ENCODE measurements around the gene GRK4.

The GRK4 gene

DNA sequence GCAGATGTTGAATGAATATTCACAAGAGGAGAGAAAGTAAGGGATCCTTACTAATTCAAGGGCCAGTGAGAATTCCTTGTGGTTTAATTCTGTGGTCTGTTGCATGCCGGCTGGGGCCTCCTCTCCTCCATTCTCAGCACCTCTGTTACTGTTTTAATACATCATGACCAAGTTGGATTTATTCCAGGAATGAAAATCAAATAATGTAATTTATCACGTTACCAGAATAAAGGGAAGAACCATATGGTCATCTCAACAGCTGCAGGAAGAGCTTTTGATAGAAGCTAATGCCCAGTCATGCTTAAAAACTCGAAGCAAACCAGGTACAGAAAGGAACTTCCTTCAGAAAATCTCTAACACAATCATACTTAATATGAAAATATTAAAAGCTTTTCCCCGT is 54.1 kb downstream of the GRK4 start:
- no peak for DNase-seq

DNA sequence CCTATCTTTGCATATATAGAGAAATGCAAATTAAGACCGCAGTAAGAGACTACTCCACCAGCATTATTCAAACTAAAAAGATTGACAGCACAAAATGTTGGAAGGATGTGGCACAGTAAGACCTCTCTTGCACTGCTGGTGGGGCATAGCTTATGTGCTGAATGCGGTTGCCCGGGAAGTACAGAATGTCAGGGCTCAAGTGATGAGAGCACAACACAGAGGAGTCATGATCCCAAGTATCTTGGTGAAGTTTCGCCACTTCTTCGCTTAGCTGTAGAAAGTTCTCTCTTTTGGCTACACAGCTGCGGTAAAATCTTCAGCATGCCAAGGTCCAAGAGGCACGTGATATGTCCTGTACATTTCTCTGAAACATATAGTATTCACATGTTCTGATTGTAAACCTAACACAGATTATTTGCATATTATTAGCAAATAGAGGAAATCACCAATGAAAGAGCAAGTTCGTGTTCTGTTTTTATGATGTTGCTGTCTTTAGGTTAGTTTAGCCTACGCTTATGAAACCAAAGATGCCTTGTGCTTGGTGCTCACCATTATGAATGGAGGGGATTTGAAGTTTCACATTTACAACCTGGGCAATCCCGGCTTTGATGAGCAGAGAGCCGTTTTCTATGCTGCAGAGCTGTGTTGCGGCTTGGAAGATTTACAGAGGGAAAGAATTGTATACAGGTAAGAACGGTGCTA is 55.9 kb downstream of the GRK4 start:
- peak; percentile 11 to 39 for DNase-seq

DNA sequence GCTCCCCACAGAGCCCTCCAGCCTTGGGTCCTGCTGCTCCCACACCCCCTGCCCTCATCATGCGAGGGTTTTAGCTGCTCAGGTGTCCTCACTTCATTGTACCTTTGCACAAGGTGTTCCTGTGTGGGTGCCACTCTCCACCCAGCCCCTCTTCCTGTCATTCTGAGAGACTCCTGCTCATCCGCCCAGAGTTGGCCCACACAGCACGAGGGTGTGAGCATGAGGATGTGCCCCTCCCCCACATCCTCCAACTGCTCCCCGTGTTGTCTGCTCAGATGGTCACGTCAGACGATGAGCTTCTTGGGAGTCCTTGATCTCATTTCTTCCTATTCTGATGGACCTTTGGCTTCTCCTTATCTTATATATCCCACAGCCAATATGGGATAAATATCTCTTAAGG is 57.8 kb downstream of the GRK4 start:
- DNase-seq = no peak

DNA sequence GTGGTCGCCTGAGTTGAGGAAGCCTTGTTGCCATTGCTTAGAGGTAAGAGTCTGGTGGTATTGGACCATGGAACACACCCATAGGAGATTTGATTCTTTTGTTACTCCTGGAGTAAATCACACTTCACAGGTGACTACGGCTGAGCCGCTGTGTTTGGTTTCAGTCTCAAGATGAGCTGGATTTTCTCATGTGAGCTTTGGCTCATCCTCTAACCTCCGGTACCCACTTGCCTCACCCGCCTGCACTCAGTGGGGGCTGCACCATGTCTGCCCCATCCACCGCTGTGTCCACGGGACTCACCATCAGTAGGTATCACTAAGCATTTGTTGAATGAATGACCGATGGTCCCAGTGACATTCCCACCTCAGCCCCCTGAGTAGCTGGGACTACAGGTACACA is 58.3 kb downstream of the GRK4 start:
- no peak for DNase-seq

DNA sequence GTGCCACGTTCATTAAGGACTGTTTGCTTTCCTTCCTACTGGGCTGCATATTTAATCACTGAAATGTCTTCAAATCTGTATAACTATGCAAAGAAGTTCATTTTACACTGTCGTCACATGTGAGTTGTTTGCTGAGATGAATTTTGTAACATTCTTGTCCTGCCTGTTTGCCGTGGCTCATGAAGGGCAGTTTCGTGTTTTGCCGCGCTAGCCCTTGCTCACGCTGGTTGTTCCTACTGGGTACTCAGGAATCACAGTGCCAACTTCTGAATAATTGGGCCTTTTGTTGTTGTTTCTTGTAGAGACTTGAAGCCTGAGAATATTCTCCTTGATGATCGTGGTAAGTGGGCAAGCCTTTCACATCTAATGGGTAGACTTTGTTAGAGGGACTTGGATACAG is 58.7 kb downstream of the GRK4 start:
- DNase-seq = no peak

DNA sequence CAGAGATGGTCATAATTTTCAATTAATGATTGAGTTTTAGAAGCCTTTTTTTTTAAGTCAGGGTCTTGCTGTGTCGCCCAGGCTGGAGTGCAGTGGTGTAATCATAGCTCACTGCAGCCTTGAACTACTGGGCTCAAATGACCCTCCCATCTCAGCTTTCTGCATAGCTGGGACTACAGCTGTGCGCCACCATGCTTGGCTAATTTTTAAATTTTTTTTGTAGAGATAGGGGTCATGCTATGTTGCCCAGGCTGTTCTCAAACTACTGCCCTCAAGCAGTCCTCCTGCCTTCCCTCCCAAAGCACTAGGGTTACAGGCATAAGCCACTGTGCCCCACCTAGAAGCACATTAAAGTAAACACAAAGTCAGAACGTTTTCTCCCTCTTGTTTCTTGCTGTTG is 59.3 kb downstream of the GRK4 start:
- DNase-seq = no peak

DNA sequence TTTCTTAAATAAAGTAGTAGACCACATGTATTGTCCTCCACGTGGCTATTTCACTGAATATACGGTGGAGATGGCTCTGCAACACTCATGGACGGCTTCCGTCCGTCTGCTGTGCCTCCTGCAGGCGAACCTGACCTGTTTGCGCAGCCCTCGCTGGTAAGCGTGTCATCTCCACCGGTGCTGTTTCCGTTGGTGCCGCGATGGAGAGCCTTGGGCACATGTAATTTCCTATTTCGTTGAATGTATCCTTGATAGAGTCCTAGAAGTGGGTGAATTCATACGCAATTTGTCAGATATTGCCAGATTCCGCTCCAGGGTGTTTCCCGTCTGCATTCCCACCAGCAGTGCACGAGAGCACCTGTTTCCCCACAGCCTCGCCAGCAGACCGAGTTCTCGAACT is 62.5 kb downstream of the GRK4 start:
- DNase-seq = no peak

DNA sequence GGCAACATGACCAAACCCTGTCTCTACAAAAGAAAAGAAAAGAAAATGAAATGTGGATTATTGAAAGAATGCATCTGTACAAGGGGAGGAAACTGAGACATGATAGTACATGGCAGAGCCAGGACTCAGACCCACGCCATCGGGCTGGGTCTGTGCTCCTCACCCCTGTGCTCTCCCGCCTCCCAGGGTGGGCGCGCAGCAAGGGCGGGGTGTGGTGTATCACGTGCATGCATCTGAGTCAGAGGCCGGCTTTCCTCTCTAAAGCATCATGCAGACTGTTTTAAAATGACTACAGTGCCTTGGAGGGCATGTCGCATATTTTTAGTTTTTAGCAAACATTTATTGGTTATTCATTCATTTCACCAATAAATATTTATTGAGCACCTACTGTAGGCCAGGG is 63.2 kb downstream of the GRK4 start:
- no peak for DNase-seq

DNA sequence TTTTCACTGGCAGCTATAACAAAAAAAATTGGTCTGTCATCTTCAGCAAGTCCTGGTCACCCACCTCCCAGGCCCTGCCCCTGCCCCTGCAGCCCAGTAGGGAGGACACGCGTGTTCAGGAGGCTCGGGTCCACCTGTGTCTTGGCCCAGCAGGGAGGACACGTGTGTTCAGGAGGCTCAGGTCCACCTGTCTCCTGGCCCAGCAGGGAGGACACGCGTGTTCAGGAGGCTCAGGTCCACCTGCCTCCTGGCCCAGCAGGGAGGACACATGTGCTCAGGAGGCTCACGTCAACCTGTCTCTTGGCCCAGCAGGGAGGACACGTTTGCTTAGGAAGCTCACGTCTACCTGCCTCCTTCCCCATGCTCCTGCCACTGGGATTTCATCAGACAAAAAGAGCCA is 66.1 kb downstream of the GRK4 start:
- no peak for DNase-seq

DNA sequence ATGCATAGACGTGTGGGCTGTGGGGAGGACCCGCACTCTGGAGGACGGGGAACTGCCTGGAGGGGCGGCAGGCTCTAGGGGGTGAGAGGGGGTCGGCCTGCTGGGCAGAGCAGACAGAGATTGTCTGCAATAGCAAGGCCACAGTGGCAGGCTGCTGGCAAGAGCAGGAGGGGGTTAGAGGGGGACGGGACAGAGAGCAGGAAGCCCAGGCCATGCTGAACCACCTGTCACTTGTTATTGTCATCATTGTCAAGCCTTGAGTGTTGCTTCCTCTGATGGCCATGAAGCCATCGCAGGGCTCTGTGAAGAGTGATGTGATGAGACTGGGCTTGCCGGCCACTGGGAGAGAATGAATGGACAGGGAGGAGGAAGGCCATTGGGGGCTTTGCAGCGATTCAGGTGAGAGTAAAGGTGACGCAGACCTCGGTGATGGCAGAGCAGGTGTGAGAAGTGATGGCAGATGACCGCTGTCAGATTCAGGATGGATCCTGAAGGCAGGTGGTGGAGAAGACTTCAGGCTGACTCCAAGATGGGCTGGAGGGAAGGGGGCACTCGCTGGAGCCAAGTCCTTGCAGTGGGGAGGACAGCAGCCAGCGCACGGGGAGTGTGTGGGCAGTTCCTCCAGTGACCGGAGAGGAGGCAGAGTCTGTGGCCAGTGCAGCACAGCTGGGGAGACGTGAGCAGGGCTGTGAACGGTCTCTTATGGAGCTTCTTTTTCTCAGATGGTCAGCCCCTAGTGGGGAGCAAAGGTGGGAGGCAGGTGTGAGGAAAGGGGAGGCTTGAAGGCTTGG is 67.4 kb downstream of the GRK4 start:
- DNase-seq = no peak

DNA sequence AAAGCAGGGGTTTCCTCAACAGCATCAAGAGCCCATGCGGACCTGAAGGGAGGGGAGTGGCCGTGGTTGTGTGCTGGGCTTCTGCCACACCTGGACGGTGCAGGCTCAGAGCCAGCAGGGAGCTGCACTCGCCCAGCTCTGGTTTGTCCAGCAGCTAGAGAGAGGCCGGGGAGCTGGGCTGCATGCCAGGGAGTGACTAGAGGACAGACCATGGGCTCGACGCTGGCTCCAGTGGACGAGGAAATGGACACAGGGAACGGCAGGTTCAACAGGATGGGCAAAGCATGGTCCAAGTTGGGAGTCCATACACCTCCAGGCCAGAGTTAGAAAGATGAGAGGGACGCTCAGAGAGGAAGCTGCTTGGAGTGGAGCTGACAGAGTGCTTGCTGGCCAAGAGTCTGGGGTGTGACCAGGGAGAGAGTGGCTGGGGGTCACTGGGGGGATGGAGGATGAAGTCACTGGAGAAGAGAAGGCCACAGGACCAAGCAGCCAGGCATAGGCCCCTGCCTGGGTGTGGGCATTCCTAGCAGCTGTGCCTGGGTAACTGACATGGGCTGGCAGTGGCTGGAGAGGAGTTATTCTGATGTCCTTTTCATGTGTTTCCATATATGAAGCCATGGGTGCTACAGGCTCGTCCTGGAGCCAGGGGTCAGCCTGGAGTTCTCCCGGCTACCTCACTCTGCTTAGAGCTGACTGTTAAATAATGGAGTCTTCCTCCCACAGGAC is 68.1 kb downstream of the GRK4 start:
- no peak for DNase-seq

DNA sequence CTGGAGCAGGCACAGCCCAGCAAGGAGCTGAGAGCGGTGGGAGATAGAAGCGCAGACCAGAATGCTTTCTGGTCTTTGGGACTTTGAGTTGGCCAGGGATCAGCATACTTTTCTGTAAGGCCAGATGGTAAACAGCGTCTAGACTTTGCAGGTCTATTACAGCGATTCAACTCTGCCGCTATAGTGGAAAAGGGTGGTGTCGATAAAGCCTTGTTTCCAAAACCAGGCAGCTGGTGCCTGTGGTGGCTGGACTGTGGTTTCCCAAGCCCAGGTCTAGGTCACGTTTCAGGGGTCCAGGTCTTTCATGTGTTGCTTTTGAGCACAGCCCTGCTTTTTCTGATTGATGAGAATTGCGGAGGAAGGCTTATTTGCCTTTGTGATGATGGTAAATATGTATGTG is 70.9 kb downstream of the GRK4 start:
- DNase-seq = no peak

DNA sequence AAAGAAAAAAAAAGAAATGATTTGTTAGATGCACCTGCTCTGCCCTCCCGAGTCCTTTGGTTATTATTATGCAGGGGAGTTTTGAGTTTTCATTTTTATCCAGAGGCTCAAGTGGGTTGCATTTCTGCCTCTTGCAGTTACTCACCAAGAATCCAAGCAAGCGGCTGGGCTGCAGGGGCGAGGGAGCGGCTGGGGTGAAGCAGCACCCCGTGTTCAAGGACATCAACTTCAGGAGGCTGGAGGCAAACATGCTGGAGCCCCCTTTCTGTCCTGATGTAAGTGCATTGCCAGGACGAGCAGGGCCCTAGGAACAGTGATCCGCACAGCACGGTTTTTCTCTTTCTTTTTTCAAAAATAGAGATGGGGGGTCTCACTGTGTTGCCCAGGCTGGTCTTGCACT is 71.9 kb downstream of the GRK4 start:
- DNase-seq = no peak

DNA sequence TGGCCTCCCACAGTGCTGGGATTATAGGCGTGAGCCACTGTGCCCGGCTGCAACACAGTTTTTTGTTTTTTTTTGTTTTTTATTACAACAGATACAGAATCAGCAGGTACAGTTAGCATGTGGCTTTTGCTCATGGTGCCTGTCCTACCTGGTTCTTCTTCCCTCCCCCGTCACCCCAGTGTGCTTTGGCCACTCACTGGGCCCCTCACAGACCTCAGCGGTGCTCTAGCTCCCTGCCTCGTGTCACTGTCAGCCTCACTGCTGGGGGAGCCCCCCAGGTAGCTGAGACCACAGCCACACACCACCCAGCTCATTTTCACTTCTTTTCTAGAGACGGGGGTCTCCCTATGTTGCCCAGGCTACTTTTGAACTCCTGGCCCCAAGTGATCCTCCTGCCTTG is 72.3 kb downstream of the GRK4 start:
- DNase-seq = no peak

DNA sequence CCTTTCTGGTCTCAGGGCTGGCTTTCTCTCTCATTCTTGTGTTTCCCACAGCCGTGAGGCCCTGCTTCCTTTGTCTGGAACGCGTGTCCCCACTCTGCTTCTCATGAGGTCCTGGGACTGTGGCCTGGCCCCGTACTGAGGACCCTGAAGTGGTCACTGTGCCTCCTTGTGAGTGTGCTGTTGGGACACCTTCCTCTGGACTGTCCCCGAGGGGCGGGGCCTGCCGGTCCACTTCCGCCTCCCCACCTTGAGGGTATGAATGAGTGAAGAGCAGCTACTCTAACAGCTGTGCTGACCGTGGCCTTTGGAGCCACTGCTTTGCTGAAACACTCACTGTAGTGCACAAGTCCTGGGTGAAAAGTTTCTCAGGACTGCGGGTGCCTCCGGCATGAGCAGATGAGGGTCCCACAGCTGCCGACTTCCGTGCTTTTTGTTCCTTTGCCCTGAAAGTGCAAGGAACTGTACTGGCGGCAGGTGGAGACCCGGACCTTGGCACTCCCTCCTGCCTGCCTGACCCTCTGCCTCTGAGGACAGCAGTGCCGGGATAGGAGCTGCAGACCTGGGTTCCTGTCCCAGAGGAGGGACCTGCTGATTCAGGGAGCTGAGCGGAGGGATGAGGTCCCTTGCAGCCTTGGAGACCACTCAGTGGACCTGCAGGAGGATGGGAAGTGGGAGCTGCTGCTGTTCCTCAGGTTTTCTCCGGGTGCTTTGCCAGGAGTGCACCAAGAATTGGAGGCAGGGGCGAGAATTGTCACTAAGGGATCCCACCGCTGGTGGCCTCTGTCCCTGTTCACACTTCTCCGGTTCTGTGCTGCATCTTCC is 73.0 kb downstream of the GRK4 start:
- no peak for DNase-seq

DNA sequence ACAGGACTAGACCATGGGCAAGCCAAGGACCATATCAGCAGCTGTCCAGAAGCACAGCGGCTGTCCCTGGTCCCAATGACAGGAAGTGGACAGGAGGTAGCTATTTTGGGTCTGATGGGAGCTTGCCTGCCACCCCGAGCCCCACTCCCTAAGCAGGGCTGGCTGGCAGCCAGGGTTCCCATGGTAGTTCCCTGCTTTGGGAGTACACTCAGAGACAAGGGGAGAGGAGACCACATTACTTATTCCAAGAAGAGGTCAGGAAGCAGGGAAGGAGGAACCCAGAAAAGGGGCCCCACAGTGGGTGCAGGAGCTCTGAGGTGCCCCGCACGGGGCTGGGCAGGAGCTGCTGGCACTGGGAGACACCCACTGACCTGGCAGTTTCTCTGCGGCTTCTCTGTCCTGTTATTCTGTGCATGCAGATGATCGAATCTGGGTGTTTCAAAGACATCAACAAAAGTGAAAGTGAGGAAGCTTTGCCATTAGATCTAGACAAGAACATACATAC is 74.6 kb downstream of the GRK4 start:
- no peak for DNase-seq

DNA sequence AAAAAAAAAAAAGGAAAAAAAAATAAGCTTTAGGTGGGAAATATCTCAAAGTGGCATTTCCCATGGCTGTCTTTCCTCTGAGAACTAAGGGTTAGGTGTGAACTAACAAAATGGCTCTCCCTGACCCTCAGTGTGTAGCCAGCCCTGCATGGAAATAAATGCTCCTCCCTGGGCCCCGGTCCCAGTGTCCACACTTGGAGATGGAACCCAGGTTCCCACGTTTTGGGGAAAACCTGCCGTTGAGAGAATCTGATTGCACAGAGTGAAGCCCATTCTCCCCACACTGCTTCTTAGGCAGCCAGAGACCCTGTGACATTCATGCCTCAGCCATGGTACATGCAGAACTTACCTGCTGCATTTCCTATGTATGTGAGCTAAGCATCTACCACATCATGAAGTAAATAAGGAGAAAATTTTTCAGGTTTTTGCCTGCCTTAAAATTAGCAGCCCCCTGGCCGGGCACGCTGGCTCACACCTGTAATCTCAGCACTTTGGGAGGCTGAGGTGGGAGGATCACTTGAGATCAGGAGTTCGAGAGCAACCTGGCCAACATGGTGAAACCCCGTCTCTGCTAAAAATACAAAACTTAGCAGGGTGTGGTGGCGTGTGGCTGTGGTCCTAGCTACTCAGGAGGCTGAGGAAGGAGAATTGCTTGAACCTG is 76.5 kb downstream of the GRK4 start:
- DNase-seq = no peak

DNA sequence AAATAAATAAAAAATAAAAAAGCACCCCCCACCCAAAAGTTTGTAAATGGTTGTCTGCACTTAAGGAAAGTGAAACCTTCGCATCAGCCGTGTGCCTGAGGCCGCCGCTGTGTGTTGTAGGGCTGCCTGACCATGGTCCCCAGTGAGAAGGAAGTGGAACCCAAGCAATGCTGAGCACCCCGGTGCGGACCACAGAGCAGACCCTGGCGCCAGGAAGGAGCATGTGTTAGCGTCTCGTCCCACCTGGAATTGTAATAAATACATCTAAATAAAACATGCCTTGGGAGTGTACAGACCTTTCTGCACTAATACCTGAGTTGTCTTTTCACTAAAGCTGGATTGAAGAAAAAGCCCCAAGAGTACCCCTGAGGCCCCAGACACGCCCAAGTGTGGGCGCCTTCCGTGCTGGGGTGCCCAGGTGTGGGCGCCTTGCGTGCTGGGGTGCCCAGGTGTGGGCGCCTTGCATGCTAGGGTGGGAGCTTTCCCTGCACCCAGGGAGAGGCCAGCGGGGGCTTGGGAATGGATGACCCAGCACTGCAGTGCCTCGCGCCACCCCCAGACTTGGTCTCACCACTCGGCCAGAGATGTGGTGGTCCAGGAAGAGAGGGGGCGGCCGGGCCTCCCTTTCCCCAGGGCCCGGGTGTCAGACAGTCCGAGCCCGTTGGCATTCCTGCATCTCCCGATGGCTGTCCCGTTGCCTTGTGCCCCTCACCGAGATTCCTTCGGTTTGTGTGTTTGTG is 77.3 kb downstream of the GRK4 start:
- no peak for DNase-seq

DNA sequence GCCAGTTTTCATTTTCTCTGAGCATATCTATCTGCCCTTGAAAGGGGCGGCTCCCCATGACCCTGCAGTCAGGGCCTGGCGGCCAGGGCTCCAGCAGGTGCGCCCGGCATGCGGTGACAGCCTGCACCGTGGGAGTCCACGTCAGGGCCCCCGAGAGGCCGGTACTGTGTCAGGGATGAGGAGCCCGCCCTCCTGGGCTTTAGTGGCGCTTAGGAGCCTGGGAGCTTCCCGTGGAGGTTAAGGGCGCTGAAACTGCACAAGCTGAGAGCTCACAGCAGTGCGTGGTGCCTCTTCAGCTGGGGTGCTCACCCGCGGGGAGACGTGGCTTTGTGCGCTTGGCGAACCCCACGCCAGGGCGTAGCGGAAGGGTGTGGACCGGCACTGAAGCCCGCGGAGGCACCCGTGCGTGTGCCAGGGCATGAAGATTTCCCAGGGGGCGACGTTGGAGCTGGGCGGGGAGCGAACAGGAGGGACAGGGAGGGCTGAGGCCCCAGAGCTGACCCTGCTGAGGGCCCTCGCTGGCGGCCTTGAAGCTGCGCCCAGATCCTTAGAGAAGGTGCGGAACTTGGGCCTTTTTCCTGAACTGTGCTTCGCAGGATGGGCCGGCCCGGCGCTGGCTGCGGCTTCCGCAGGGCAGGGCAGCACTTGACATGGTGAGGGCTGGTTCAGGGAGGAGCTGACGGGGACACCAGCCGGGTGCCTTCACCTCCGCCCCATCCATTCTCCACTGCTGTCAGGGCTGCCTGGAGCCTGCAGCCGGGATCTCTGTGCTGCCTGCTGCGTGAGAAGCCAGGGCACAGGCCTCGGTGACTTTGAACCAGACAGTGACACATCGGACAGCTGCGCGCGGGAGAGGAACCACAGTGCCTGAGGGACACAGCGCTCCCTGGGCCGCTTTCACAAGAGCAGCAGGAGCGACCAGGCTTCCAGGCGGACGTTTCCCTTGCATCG is 78.1 kb downstream of the GRK4 start:
- DNase-seq = peak; percentile 33 to 81

DNA sequence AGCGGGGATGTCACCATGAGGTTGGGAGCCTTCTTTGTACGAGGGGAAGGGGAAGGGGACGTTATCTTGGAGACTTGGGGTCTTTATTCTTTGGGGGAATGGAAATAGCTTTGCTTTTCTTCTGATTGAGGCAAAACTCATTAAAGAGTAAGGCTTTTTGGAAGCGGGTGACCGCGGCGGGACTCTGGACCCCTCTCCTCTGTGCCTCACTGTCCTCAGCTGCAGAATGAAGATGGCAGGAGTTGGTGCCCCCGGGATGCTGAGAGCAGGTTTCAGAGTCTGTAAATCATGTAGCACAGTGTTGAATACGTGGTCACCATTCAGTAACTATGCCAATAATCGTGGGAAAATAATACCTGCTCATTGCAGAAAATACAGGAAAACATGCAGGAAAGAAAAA is 78.9 kb downstream of the GRK4 start:
- no peak for DNase-seq
